SK-N-SH (cell line): ENCODE measurements around the gene COMT. TPM values are rescaled to one million over a fixed set of nuclear protein-coding genes. Genes with fewer than 3 reads are reported as not detected.

Source experiments
- CTCF ChIA-PET: fragments of 300-600, 350-600 bp; formaldehyde crosslinking; extraction: SDS; loops from one replicate; lab custom pipeline; 2021; lab: Yijun Ruan, JAX
- POLR2A ChIA-PET: fragments of 350-600 bp; sonication (Branson Sonifier 250); formaldehyde crosslinking; extraction: SDS; loops from one replicate; lab custom pipeline; 2020; ENCODE audit warnings: antibody characterized with exemption, inconsistent platforms; lab: Yijun Ruan, JAX
- DNase-seq: peaks from one replicate; pipeline ENCODE4 v3.0.0; 2012
- H2AFZ ChIP-seq: fragments of 200-600 bp; sonication (generic); 2 replicates; pipeline ENCODE4 v1.8.1; 2016; ENCODE audit warnings: antibody characterized with exemption, mild to moderate bottlenecking, low read depth
- H3F3A ChIP-seq: fragments of 200-600 bp; sonication (generic); replicated peaks from 2 replicates; pipeline ENCODE3; 2016; ENCODE audit warnings: antibody characterized with exemption, mild to moderate bottlenecking; ENCODE audit not compliant: insufficient read depth
- H3K27ac ChIP-seq, 2 experiments: fragments of 200-500 bp in 1 of 2; fragments of 200-600 bp in 1 of 2; sonication (Bioruptor generic) in 1 of 2; sonication (generic), shearing (Covaris generic) in 1 of 2; 2 replicates each; pipeline versions ENCODE4 v1.5.1 to v1.6.1; 2014 to 2016; ENCODE audit warnings: low read depth in 2 of 2, inconsistent platforms in 1 of 2, low read length in 1 of 2, mild to moderate bottlenecking in 1 of 2, mixed read lengths in 1 of 2
- H3K27me3 ChIP-seq: fragments of 200-600 bp; sonication (generic), shearing (Covaris generic); 2 replicates; pipeline ENCODE4 v1.6.1; 2016; ENCODE audit warnings: mixed run types; ENCODE audit not compliant: insufficient read depth
- H3K36me3 ChIP-seq, 2 experiments: fragments of 200-500 bp in 1 of 2; fragments of 200-600 bp in 1 of 2; sonication (Bioruptor generic) in 1 of 2; sonication (generic) in 1 of 2; replicated peaks in 1 of 2; 2 replicates each; pipeline versions ENCODE3 to v1.5.1; 2014 to 2016; ENCODE audit warnings: low read length in 1 of 2, mild to moderate bottlenecking in 1 of 2; ENCODE audit not compliant: insufficient read depth in 2 of 2, control insufficient read depth in 1 of 2
- H3K4me1 ChIP-seq, 2 experiments: fragments of 200-500 bp in 1 of 2; fragments of 200-600 bp in 1 of 2; sonication (Bioruptor generic) in 1 of 2; sonication (generic), shearing (Covaris generic) in 1 of 2; 2 replicates each; pipeline versions ENCODE4 v1.5.1 to v1.6.1; 2014 to 2016; ENCODE audit warnings: low read depth in 1 of 2, low read length in 1 of 2, mixed run types in 1 of 2; ENCODE audit not compliant: insufficient read depth in 2 of 2, control insufficient read depth in 1 of 2
- H3K4me2 ChIP-seq: fragments of 200-600 bp; sonication (generic), shearing (Covaris generic); 2 replicates; pipeline ENCODE4 v1.6.1; 2017; ENCODE audit warnings: mixed run types
- H3K4me3 ChIP-seq, 2 experiments: fragments of 200-500 bp in 1 of 2; fragments of 200-600 bp in 1 of 2; sonication (Bioruptor generic) in 1 of 2; sonication (generic), shearing (Covaris generic) in 1 of 2; 2 replicates each; pipeline versions ENCODE4 v1.5.1 to v1.8.1; 2014 to 2016; ENCODE audit warnings: low read depth in 2 of 2, inconsistent platforms in 1 of 2, low read length in 1 of 2, mild to moderate bottlenecking in 1 of 2, mixed read lengths in 1 of 2, moderate library complexity in 1 of 2
- H3K79me2 ChIP-seq: fragments of 200-600 bp; sonication (generic); 2 replicates; pipeline ENCODE4 v1.8.1; 2017; ENCODE audit warnings: mild to moderate bottlenecking; ENCODE audit not compliant: insufficient read depth
- H3K9ac ChIP-seq: fragments of 200-600 bp; sonication (generic); 2 replicates; pipeline ENCODE4 v1.6.1; 2017; ENCODE audit warnings: mixed run types
- H3K9me2 ChIP-seq: fragments of 200-600 bp; sonication (generic); 2 replicates; pipeline ENCODE4 v1.6.1; 2017; ENCODE audit warnings: mixed run types
- H3K9me3 ChIP-seq: fragments of 200-600 bp; sonication (generic); 2 replicates; pipeline ENCODE4 v1.6.1; 2017; ENCODE audit warnings: mixed run types, mild to moderate bottlenecking, moderate library complexity
- H4K20me1 ChIP-seq: fragments of 200-600 bp; sonication (generic); 2 replicates; pipeline ENCODE4 v1.6.1; 2017; ENCODE audit warnings: mild to moderate bottlenecking, mixed run types; ENCODE audit not compliant: insufficient read depth
- ELF1 ChIP-seq: IDR thresholded peaks from 2 replicates; pipeline ENCODE4 v1.4.0; 2012
- EP300 ChIP-seq, 2 experiments: IDR thresholded peaks; 2 replicates each; pipeline versions ENCODE4 v1.4.0 to v1.6.1; 2012; ENCODE audit warnings: borderline replicate concordance in 1 of 2, low read depth in 1 of 2, low read length in 1 of 2
- EZH2phosphoT487 ChIP-seq: fragments of 200-600 bp; sonication (generic); IDR thresholded peaks from 2 replicates; pipeline ENCODE4 v1.6.1; 2017; ENCODE audit warnings: low read depth, mixed run types, mild to moderate bottlenecking, antibody characterized with exemption, moderate library complexity, borderline replicate concordance
- GATA2 ChIP-seq: sonication (generic); formaldehyde crosslinking; IDR thresholded peaks from 2 replicates; pipeline ENCODE4 v1.5.0; 2020; ENCODE audit warnings: mild to moderate bottlenecking, missing genetic modification reagents
- JUND ChIP-seq: IDR thresholded peaks from 2 replicates; pipeline ENCODE4 v1.4.0; 2012
- MXI1 ChIP-seq: IDR thresholded peaks from 2 replicates; pipeline ENCODE4 v1.6.1; 2012; ENCODE audit warnings: mild to moderate bottlenecking, low read depth, low read length, improper control_type of control experiment
- NFIC ChIP-seq: IDR thresholded peaks from 2 replicates; pipeline ENCODE4 v1.4.0; 2012; ENCODE audit warnings: borderline replicate concordance
- POLR2AphosphoS5 ChIP-seq: IDR thresholded peaks from 2 replicates; pipeline ENCODE4 v1.6.1; 2012; ENCODE audit warnings: low read depth, low read length
- RAD21 ChIP-seq: IDR thresholded peaks from 2 replicates; pipeline ENCODE4 v1.6.1; 2012; ENCODE audit warnings: mild to moderate bottlenecking, low read length
- RCOR1 ChIP-seq: fragments of 150-350 bp; IDR thresholded peaks from 2 replicates; pipeline ENCODE4 v1.6.1; 2017; ENCODE audit warnings: antibody characterized with exemption, low read length
- RFX5 ChIP-seq: IDR thresholded peaks from 2 replicates; pipeline ENCODE4 v1.6.1; 2012; ENCODE audit warnings: mild to moderate bottlenecking, improper control_type of control experiment, low read length
- RXRA ChIP-seq: IDR thresholded peaks from 2 replicates; pipeline ENCODE4 v1.4.0; 2012; ENCODE audit warnings: low read depth, mild to moderate bottlenecking, borderline replicate concordance
- TAF1 ChIP-seq: IDR thresholded peaks from 2 replicates; pipeline ENCODE4 v1.6.1; 2012; ENCODE audit warnings: low read depth, mild to moderate bottlenecking, low read length, moderate library complexity, borderline replicate concordance
- TEAD4 ChIP-seq: IDR thresholded peaks from 2 replicates; pipeline ENCODE4 v1.4.0; 2012; ENCODE audit warnings: mild to moderate bottlenecking, borderline replicate concordance; ENCODE audit not compliant: insufficient read depth
- YY1 ChIP-seq: IDR thresholded peaks from 2 replicates; pipeline ENCODE4 v1.4.0; 2012; ENCODE audit warnings: low read depth, mild to moderate bottlenecking
- WGBS: methylation state at CpG from one replicate; pipeline ENCODE4 v1.1.6; 2017; ENCODE audit warnings: low lambda C conversion rate; 5-methylcytosine and 5-hydroxymethylcytosine counted together
- polyA plus RNA-seq, 3 experiments: library from polyadenylated mRNA; depleted of rRNA; stranded (reverse); fragments of >200 nt; gene quantifications; 2 replicates each; pipeline ENCODE4 v1.2.3, GENCODE V29; 2012
- TF ChIP-seq, protein P1 (sequence below): fragments of 200-600 bp; sonication (generic); IDR thresholded peaks from 2 replicates; pipeline ENCODE4 v1.6.1; 2017; ENCODE audit warnings: antibody characterized with exemption, mild to moderate bottlenecking, moderate library complexity
- TF ChIP-seq, protein P2 (sequence below): IDR thresholded peaks from 2 replicates; pipeline ENCODE4 v1.4.0; 2012; ENCODE audit warnings: low read depth
- TF ChIP-seq, protein P3 (sequence below): fragments of 150-350 bp; IDR thresholded peaks from 2 replicates; pipeline ENCODE4 v1.6.1; 2017; ENCODE audit warnings: antibody characterized with exemption, low read length, low read depth, borderline replicate concordance
- TF ChIP-seq, protein P4 (sequence below): IDR thresholded peaks from 2 replicates; pipeline ENCODE4 v1.6.1; 2012; ENCODE audit warnings: mild to moderate bottlenecking, low read depth, low read length, moderate library complexity

Gene COMT
- polyA plus RNA-seq, 1 of the 3 experiments (the other 2 are of a cell fraction), result 343 TPM

DNA sequence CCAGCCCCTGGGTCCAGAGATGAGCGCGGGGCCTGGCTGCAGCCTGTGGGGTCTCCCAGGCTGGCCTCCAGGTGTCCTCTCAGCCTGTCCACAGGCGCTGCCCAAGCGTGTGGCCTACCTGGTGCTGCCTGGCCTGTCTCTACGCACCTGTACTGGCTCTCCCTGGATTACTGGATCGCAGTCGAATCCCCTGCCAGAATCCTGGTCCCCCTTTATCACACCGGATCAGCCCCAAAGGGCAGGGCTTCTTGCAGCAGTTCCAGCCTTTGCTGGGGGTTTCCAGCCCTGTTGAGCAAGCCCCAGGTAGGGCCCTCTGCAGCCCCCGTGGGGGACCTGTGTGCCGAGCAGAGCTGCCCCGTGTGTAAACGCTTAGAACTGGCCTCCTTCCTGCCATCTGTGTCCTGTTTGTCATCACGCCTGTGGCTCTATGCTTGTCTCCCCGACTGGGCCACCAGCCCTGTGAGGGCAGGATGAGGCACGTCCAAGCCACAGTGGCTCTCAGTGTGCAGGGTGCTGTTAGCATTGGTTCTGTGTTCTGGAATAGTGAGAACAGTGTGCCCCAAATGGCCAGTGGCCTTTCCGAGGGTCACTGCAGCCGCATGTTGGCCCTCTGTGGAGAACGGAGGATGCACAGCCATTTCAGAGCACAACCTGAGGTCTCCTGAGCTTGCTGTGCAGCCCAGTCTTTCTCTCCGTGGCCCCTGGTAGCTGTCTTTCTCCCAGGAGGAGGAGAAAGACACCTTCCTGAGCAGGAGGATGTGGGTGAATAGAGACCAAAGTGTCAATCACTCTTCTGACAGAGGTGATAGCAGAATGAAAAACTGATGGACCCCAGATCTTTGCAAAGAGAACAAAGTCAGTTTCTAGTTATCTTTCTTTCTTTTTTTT lies 13.9 kb downstream of the COMT start:
- Histone ChIP-seq H3K4me2 (no peak overlapping the region), H3K4me3 (no peak overlapping the region), H2AFZ (no peak overlapping the region), H3K4me1 (no peaks in the 10 kb centered on the region; a peak in 1 of 4 replicates), H3K27me3 (no peaks in the 10 kb centered on the region), H4K20me1 (peaks cover 26% of the 10 kb centered on the region; the same call in 1 of the 2 replicates), H3K9me3 (no peaks in the 10 kb centered on the region), H3F3A (no peaks in the 10 kb centered on the region), H3K9ac (no peak overlapping the region), H3K9me2 (no peaks in the 10 kb centered on the region), H3K36me3 (peaks cover 4 to 5% of the 10 kb centered on the region in 2 experiments), H3K27ac (no peak overlapping the region), H3K79me2 (peaks cover 66% of the 10 kb centered on the region; the same call in 1 of the 2 replicates)
- 95% methylated on average over 12 of the region's 19 CpGs for WGBS
- ChIA-PET CTCF (interaction anchor here (0.9 to 4.1 kb wide), 5 partner anchors 8 to 225 kb away, joined by 3 to 19 read pairs (median 6); no protein-coding TSS in a partner anchor), POLR2A (no interaction called here)
- TF ChIP-seq, protein P1, sequence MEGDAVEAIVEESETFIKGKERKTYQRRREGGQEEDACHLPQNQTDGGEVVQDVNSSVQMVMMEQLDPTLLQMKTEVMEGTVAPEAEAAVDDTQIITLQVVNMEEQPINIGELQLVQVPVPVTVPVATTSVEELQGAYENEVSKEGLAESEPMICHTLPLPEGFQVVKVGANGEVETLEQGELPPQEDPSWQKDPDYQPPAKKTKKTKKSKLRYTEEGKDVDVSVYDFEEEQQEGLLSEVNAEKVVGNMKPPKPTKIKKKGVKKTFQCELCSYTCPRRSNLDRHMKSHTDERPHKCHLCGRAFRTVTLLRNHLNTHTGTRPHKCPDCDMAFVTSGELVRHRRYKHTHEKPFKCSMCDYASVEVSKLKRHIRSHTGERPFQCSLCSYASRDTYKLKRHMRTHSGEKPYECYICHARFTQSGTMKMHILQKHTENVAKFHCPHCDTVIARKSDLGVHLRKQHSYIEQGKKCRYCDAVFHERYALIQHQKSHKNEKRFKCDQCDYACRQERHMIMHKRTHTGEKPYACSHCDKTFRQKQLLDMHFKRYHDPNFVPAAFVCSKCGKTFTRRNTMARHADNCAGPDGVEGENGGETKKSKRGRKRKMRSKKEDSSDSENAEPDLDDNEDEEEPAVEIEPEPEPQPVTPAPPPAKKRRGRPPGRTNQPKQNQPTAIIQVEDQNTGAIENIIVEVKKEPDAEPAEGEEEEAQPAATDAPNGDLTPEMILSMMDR, result no peak
- TF ChIP-seq RCOR1, result no peak
- no peak for TF ChIP-seq MXI1
- TF ChIP-seq, protein P2, sequence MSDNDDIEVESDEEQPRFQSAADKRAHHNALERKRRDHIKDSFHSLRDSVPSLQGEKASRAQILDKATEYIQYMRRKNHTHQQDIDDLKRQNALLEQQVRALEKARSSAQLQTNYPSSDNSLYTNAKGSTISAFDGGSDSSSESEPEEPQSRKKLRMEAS, result no peak
- TF ChIP-seq RAD21, result no peak
- TF ChIP-seq EZH2phosphoT487, result no peak
- TF ChIP-seq JUND, result no peak
- TF ChIP-seq NFIC, result no peak
- TF ChIP-seq, protein P3, sequence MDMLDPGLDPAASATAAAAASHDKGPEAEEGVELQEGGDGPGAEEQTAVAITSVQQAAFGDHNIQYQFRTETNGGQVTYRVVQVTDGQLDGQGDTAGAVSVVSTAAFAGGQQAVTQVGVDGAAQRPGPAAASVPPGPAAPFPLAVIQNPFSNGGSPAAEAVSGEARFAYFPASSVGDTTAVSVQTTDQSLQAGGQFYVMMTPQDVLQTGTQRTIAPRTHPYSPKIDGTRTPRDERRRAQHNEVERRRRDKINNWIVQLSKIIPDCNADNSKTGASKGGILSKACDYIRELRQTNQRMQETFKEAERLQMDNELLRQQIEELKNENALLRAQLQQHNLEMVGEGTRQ, result no peak
- TF ChIP-seq TEAD4, result no peak
- TF ChIP-seq YY1, result no peak
- no peak for TF ChIP-seq GATA2 (CRISPR knock-in tag)
- TF ChIP-seq RXRA, result no peak
- TF ChIP-seq TAF1, result no peak
- TF ChIP-seq, protein P4, sequence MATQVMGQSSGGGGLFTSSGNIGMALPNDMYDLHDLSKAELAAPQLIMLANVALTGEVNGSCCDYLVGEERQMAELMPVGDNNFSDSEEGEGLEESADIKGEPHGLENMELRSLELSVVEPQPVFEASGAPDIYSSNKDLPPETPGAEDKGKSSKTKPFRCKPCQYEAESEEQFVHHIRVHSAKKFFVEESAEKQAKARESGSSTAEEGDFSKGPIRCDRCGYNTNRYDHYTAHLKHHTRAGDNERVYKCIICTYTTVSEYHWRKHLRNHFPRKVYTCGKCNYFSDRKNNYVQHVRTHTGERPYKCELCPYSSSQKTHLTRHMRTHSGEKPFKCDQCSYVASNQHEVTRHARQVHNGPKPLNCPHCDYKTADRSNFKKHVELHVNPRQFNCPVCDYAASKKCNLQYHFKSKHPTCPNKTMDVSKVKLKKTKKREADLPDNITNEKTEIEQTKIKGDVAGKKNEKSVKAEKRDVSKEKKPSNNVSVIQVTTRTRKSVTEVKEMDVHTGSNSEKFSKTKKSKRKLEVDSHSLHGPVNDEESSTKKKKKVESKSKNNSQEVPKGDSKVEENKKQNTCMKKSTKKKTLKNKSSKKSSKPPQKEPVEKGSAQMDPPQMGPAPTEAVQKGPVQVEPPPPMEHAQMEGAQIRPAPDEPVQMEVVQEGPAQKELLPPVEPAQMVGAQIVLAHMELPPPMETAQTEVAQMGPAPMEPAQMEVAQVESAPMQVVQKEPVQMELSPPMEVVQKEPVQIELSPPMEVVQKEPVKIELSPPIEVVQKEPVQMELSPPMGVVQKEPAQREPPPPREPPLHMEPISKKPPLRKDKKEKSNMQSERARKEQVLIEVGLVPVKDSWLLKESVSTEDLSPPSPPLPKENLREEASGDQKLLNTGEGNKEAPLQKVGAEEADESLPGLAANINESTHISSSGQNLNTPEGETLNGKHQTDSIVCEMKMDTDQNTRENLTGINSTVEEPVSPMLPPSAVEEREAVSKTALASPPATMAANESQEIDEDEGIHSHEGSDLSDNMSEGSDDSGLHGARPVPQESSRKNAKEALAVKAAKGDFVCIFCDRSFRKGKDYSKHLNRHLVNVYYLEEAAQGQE, result no peak
- no peak for TF ChIP-seq ELF1
- no peak for TF ChIP-seq EP300 (IDR thresholded peaks at IDR 0.05; ENCODE audit: borderline replicate concordance in 1 of 2, low read depth in 1 of 2, low read length in 1 of 2)
- no peak for TF ChIP-seq POLR2AphosphoS5
- no peak for TF ChIP-seq RFX5
- peak; percentile 15 for DNase-seq
